Fibroblast of skin of right biceps (primary cell): ENCODE results near the gene OR10C1.

Experiments
- DNase-seq: peaks from one replicate; pipeline ENCODE4 v3.0.0-alpha.2; 2013

Gene OR10C1

GRCh38 chr6:29478740-29479139 is 39.6 kb downstream of the OR10C1 start:
- no peak for DNase-seq

DNA sequence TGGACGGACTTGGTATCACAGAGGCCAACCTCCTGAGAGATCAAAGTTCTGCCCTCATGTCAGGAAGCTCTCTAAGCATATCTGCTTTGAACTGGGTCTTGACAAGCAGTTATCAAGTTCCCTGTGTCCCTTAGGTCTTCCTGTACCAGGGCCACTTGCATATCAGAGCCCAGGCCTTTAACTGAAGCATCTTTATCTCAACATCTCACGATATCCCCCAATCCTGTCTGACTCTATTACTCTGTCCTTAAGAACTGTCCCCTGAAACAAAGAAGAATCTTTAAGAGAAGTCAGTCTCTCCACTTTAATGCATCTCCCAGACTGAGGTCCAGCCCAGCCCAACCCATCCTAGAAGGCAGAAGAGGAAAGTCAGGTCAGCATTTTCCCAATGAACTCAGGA is 40.5 kb downstream of the OR10C1 start:
- no peak for DNase-seq

- no peak for DNase-seq
These were observed 44.1 kb downstream of the OR10C1 start for GRCh38 chr6:29483186-29483585.

DNA sequence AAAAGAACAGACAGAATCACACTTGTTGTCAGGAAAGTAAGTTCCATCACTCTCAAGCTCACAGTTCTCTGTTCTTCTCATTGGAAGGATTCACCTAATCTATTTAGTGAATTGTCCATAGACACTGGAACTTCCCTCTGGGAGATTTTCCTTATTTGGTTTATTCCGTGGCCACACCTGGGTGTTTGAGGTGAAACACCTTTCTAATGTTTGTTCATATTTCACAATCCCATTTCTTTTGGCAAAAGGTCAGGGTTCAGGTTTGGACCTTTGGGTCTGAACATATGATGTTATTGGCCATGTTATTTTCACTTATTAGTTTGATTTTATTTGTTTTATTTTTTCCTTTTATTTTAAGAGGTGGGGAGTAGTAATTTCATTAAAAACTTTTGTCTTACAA is 44.6 kb downstream of the OR10C1 start:
- no peak for DNase-seq

DNA sequence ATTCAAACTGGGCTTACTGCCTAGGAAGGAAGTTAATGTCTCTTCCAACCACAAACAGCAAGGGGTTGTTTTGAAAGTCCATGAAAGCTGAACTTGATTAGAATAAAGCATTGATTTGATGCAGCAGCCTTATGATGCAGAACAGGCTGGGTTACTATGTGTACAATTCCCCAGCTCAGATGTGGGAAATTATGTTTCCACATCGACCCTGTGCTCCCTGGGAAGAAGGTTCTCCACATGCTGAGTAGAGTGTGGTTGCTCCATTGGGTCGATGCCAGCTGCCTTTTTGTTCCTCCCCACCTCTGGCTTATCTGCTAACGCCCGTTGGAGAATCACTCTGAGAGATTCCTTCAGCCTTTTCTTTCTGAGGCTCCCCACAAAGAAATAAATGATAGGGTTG is 47.5 kb downstream of the OR10C1 start:
- DNase-seq: no peak

- DNase-seq: no peak
These were observed 48.0 kb downstream of the OR10C1 start for GRCh38 chr6:29487131-29487530.

DNA sequence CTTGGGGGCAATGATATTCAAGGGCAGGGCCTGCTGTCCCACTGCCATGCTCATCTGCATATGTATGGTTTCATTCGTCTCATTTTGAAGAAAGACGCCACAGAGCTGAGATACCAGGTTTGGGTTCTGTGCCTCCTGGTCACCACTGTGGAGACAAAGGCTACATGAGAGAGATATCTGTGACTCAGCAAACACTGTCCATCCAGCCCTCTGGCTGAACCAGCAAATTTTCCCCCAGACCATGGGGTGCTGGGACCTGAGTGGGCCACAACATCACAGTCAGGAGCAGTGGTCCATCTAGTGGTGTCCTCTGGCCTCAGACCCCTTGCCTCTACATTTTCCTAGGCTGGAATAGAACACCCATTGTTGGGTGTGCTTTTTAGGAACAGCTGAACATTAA is 48.6 kb downstream of the OR10C1 start, which contains the start of gene MAS1L:
Gene MAS1L, minus strand, starts transcription at position 297 of the 400 bp plus-strand sequence. Its CDS starts 54 bp downstream, at position 243.
- no peak for DNase-seq

GRCh38 chr6:29488874-29489273 is 49.8 kb downstream of the OR10C1 start:
- DNase-seq: no peak

- no peak for DNase-seq
These were observed 50.2 kb downstream of the OR10C1 start for GRCh38 chr6:29489286-29489685.

- no peak for DNase-seq
These were observed 50.9 kb downstream of the OR10C1 start for GRCh38 chr6:29490055-29490454.

GRCh38 chr6:29490552-29490951 is 51.4 kb downstream of the OR10C1 start:
- DNase-seq: no peak
